ENCODE results near the gene RGS7.
"Not testable (repeated sequence)": the region's sequence is repeated elsewhere in the genome, so short reads cannot be mapped to it uniquely, and the experiment has no call there.

Gene RGS7

GRCh38 chr1:240762471-240762987 is 594.5 kb downstream of the RGS7 start:
- not testable (repeated sequence) for DNase-seq

DNA sequence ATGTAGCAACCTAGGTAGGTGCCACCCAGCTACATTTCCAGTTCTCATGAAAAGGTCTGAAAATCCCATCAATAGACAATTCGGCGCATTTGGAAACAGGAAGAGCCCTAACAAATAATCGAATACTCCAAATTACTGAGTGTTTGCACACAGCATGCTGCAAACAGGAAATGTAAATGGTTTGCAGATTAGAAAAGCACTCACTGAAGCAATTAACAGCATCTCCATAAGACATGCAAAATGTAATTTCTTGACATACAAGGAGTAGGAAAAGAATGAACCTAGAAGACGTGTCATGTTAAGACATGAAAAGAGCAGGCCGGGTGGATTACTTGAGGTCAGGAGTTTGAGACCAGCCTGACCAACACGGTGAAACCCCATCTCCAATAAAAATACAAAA is 598.2 kb downstream of the RGS7 start:
- DNase-seq, result peak; percentile 22

DNA sequence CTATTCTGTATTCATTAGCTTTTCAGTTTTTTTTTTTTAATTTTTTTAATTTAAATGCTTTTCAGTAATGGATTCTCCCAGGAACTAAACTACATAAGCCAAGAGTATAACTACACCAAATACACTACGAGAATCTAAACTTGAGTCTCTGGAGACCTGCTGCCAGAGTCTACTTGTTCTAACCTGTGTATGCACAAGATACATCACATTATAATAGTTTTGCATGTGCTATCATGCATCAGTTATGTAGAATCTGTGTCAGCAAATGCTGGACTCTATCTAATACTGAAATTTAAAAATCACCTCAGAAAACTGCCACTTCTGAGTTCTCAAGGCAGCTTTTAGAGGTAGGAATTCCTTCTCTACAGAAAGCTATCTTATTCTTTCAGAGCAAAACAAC is 598.7 kb downstream of the RGS7 start:
- no peak for DNase-seq

- DNase-seq, result no peak
Observed at GRCh38 chr1:240747907-240748306, 609.1 kb downstream of the RGS7 start.

GRCh38 chr1:240743705-240744104 is 613.3 kb downstream of the RGS7 start:
- DNase-seq, result no peak

GRCh38 chr1:240739754-240740153 is 617.3 kb downstream of the RGS7 start:
- DNase-seq, result no peak

DNA sequence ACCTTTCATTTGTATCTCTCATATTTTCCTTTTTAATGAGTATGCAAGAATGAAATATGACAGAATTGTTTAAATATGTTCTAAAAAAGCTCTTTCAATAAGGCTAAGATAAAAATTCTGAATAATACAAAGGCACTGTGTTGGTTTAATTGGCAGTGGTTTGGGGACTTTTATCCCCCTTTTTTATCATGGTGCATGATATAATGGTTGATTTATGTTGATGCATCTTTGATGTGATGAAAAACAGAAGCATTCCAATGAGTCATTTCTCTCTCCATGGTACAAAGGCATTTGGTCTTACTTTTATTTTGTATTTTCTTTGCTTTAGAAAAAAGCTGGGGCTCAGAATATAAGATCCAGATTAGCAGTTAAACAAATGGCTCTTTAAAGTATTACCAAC is 617.9 kb downstream of the RGS7 start:
- no peak for DNase-seq

DNA sequence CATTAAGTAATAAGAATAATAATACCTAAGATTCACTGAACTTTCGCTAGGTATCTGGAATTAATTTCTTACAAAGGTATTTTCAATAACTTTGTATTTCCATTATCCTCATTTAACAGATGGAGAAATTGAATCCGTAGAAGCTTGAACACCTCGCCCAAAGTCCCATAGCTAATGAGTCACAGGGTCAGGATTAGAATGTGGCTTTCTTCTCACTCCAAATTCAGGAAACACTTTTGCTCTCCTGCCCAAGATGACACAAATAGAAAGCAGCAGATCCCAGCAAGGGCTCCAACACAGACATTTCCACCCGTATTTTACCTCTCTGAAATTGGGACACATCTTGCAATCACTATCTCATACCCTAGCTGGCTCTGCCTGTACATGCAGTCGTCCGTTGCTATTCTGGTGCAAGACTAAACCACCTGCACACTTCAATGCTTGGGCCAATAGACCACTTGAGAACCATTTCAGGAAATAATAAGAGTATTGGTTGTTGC is 619.2 kb downstream of the RGS7 start:
- DNase-seq, result no peak

DNA sequence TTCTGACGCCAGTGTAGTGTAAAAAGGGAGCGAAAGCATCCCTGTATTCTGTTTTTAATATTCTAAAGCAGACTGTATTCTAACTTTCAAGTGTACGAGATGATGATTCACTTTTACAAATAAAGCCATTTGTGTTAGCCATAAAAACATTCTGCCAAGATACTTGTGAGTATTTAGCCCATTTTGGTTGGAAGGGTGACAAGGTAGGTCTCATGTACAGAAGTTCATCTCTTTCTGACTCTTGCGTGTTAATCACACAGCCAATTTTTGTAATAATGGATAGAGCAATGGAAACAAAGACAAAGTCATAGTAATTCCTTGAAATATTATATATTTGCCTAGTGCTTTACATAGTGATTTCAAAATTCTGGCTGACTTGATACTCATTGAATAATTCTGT is 619.7 kb downstream of the RGS7 start:
- no peak for DNase-seq

- DNase-seq, result not testable (repeated sequence)
Observed at GRCh38 chr1:240734705-240735104, 622.3 kb downstream of the RGS7 start.

GRCh38 chr1:240734001-240734400 is 623.0 kb downstream of the RGS7 start:
- no peak for DNase-seq

GRCh38 chr1:240732390-240732789 is 624.6 kb downstream of the RGS7 start:
- DNase-seq, result peak; percentile 75
